Right lobe of liver (tissue), 4 donors: ENCODE data around the gene SLC45A1.

ENCODE experiments used
- CTCF ChIP-seq, 4 donors: fragments of 200-600 bp in 3 of 4; fragments of 450-650 bp in 1 of 4; IDR thresholded peaks; one replicate each; pipeline versions ENCODE4 v1.5.1 to v1.8.0; 2016 to 2022; ENCODE audit warnings: antibody characterized with exemption in 4 of 4, mild to moderate bottlenecking in 2 of 4
- POLR2A ChIP-seq: fragments of 450-650 bp; IDR thresholded peaks from one replicate; pipeline ENCODE4 v1.6.1; 2017; ENCODE audit warnings: antibody characterized with exemption, mild to moderate bottlenecking
- donor health status: DM: no; HTN: no; CAD: no.
- donor health status: DM: no; HTN: no; CAD: no.
- donor health status: DM: no; HTN: yes; CAD: no.

- TF ChIP-seq POLR2A: no peak
- no peak for TF ChIP-seq CTCF (IDR thresholded peaks at IDR 0.05)
Observed at GRCh38 chr1:8276173-8276914, 41.6 kb upstream of the SLC45A1 start.
